Head of caudate nucleus (tissue), 42 donors: ENCODE measurements around the gene YPEL1.
A peak's percentile ranks its signal among the peaks of the same experiment; 100 is the strongest.
"Not testable (repeated sequence)": the region's sequence is repeated elsewhere in the genome, so short reads cannot be mapped to it uniquely, and the experiment has no call there.

Experiments
- DNase-seq, 42 donors: peaks; one replicate each; pipeline versions ENCODE4 v3.0.0 to v3.0.0-alpha.2; 2020 to 2021; ENCODE audit warnings: mixed read lengths in 7 of 42
- intact Hi-C: fragments of 100-400 bp; cut with DNase I; formaldehyde crosslinking; loops from one replicate; pipeline ENCODE4 v1.15.0; 2022

Gene YPEL1

DNA sequence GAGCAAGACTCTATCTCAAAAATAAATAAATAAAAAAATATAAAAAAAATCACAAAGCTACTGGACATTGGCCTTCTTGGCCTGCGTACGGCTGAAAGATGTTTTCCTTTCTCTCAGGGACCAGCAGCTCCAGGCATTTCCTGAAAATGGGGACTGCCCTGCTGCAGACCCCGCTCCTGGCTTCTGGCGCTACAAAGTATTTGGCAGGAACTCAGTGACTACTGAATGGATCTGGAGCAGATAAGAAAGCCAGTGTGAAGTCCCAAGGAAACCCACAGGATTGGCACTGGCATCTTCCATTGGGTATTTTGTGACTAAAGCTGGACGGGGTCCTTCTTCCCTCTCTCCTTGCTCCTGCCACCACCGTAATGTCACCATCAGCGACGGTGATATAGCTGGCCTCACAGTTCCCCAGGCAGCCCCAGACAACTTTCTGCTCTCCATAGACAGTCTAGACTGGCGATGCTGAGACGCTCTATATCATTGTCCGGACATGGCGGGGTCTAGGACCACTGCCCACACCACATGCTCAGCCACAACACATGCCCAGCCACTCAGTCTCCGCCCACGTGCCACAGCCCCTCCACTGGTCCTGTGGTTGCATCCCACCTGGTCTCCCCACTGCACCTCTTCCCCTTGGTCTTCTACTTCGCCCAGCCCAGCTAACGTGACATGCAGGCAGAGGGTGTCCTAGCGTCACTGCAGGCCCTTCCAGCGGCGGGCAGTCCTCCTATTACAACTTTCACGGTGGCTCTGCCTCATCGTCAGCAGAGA is 22.7 kb upstream of the YPEL1 start:
- intact Hi-C loops, result no loop called here
- DNase-seq, result no peak

DNA sequence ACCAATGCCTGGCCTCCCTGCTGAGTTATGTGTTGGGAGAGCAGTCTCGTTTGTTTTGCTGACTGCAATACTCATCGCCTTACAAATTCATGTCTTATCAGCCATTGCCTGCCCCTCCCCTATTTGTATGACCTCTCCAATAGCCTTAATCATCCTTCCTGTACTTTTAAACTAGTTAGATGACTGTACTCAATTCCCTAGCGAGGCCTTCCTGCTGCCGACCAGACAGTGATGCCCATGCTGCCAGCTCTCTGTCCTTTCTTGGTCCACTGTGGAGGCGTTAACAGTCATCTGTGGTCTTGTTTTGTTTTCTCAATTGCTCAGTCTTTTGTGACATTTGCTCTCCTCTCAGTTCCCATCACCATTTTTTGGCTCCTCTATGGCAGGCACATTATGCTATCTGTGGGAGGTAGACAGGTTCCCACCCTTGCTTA is 20.3 kb upstream of the YPEL1 start:
- intact Hi-C loops, result no loop called here
- DNase-seq, result peak in 3 of 42 donors; percentile 39 to 57 (median 56)

DNA sequence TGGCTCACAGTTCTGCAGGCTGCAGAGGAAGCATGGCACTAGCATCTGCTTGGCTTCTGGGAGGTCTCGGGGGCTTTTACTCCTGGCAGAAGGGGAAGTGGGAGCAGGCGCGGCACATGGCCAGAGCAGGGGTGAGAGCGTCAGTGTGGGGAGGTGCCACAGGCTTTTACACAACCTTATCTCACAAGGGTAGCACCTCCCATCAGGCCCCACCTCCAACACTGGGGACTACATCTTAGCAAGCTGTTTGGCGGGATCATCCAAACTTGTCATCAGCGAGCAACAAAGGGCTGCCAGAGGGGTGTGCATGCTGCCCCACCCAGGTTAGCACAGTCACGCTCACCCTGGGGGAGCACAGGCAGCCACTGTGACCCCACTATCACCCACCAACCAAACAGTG is 18.9 kb upstream of the YPEL1 start:
- peak in 41 of 42 donors; percentile 34 to 88 (median 60) for DNase-seq
- intact Hi-C loops, result no loop called here

DNA sequence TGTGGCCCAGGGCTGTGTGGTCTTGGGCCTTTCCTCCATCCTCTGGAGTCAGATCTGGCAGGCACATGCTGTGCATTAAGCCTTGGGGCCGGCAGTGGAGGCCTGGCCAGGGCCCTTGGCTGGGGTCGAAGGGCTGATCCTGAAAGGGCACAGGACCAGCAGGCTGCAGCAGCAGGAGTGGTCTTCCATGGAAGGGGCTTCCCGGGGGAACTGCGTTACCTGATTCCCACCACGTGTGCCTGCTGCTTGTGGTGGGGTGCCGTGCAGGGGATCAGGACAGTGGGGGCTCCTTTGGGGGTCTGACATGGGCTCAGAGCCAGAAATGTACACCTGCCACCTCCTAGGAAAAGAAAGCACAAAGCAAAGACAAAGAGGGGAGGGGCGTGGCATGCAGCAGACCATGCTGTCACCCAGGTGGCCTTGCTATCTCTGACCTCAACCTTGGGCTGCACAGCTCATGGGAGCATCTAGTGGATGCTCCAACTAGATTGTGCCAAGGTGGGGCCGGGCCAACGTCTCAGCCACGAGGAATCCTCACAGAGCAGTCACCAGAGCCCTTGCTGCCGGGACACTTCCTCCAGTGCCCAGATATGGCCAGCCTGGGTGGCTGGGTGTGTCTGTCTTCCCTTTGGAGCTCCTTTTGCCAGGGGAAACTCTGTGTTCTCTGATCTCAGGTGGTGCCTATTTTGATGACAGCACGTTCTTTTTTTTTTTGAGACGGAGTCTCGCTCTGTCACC is 17.9 kb upstream of the YPEL1 start:
- peak in 19 of 42 donors; percentile 13 to 72 (median 46) for DNase-seq
- intact Hi-C loops, result no loop called here

DNA sequence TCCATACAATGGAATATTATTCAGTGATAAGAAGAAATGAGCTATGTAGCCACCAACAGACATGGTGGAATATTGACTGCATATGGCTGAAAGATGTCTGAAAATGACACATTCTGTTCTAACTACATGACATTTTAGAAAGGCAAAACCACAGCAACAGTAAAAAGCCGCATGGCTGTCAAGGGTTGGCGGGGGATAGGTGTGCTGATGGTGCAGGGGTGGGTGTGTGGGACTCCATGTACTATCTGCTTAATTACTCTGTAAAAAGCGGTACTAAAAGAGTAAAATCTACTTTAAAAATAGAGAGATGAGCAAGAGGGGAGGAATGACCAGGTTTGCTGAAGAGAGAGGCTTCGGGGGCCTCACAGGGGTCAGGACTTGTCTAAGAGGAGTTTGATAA is 16.7 kb upstream of the YPEL1 start:
- intact Hi-C loops, result no loop called here
- DNase-seq, result peak in 39 of 42 donors; percentile 29 to 88 (median 67)

DNA sequence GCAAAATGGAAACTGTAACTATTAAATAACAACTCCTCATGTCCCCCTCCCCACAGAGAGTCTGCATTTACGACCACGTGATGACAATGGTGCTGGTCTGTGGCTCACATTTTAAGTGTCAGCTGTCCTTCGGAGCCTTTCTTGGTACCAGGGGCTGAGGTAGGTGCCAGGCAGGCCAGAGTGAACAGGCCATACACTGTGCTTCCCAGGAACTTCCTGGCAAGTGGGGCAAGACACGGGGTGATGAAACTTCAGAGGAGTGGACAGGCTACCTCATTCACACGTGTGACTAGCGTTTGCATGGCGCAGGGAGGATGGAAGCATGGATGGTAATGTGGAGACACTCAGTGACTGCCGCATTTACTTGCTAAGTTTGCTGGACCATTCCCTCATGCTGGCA is 10.4 kb upstream of the YPEL1 start:
- intact Hi-C loops, result no loop called here
- DNase-seq, result no peak

DNA sequence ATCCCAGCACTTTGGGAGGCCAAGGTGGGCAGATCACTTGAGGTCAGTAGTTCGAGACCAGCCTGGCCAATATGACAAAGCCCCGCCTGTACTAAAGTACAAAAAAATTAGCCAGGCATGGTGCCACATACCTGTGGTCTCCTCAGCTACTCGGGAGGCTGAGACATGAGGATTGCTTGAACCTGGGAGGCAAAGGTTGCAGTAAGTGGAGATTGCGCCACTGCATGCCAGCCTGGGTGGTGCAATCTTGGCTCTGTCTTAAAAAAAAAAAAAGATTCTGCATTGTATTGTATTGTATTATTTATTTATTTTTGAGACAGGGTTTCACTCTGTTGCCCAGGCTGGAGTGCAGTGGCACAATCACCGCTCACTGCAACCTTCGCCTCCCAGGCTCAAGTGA is 9.3 kb upstream of the YPEL1 start:
- DNase-seq, intact Hi-C loops: not testable (repeated sequence)

DNA sequence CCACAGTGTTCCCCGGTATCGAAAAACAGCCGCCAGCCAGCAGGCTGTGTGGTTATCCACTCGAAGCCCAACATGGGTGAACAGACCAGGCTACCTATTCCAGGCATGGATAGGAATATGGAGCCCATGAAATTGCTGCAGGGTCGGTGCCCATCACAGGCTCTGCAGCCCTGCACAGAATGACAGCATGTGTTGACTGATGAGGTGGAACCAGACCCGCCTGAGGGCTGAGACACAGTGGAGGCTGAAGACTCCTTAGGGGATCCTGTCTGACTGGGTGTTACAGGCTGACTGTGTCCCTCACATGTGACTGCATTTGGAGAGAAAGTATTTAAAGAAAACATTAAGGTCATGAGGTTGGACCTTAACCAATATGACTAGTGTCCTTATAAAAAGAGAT is 6.2 kb upstream of the YPEL1 start:
- intact Hi-C loops, result no loop called here
- DNase-seq, result no peak

DNA sequence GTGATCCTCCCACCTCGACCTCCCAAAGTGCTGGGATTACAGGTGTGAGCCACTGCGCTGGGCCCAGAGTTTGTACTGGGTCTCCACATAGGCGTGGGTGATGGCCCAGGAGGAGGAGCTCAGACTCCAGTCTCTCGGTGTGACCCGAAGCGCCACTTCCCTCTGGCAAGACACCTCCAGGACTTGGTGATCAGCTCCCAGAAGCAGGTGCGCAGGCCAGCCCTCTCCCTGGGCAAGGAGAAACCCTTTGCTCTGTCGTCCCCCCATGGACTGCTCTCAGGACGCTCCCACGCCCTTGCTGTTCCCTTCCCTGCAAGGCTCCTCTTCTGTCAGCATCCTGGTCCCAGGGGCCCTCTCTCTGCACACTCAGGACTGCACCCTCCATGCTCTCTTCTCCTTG is 5.5 kb upstream of the YPEL1 start:
- intact Hi-C loops, result no loop called here

DNA sequence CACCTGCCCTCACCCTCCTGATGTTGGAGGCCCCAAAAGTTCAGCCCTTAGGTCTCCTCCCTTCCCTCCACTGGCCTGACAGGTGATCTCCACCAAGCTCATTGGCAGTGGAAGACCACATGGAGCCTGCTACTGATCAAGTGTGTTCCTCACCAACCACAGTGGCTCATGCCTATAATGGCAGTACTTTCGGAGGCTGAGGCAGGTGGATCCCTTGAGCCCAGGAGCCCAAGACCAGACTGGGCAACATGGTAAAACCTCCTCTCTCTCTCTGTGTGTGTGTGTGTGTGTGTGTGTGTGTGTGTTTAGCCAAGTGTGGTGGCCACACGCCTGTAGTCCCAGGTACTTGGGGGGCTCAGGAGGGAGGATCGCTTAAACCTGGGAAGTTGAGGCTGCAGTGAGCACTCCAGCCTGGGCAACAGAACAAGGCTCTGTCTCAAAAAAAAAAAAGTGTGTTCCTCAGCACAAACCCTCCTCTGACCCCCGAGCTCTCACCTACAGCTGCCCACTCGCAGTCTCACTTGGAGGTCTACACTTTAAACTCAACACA is 4.3 kb upstream of the YPEL1 start:
- intact Hi-C loops, result loop anchor here (5.0 kb wide), 1 partner anchor 197 kb away; no protein-coding TSS in a partner anchor
- no peak for DNase-seq

More for the DNA sequence above, 5.5 kb upstream of the YPEL1 start:
- no peak for DNase-seq

DNA sequence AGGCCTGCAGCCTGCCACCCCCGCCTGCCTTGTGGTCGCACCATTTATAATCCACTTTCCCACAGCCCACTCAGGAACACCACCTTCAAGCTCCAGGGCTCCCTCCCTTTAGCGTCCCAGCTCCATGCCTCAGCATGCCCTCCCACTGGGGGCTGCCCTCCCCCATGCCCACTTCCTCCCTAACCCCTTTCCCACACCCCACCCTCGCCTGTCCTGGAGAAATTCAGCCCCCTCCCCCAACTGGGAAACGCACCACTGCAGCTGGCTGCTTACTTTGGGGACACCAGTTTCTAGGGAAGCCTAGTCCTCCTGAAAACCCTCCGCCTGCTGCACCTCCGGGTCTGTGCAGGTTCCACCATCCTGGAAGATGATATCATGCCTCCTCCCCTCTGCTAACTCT is 3.4 kb upstream of the YPEL1 start:
- intact Hi-C loops, result loop anchor here (5.0 kb wide), 1 partner anchor 198 kb away; no protein-coding TSS in a partner anchor
- DNase-seq, result no peak

DNA sequence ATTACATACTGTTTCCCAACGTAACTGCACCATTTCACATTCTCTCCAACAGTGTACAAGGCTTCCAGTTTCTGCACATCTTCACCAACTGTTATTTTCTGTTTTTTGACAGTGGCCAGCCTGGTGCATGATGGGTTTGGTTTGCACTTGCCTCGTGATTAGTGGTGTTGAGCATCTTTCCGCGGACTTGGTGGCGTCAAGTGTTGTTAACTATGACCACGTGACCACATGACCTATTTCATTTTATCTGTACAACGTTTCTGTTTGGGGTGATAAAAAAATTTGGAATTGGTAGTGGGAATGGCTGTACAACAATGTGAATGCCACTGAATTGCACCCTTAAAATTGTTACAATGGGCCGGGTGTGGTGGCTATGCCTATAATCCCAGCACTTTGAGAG is 2.5 kb upstream of the YPEL1 start:
- intact Hi-C loops, result loop anchor here (5.0 kb wide), 1 partner anchor 199 kb away; no protein-coding TSS in a partner anchor
- DNase-seq, result no peak

DNA sequence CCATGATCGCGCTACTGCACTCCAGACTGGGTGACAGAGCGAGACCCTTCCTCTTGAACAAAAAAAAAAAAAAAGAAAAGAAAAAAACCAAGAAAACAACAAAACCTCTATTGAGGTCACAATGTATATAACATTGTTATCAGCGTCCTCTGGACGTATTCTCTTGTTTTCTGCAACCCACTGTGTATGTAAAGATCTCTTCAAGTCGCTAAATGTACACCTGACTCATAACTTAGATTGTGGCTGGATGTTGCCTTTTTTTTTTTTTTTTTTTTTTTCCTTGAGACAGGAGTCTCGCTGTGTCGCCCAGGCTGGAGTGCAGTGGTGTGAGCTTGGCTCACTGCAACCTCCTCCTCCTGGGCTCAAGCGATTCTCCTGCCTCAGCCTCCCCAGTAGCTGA is 1.4 kb upstream of the YPEL1 start:
- no peak for DNase-seq
- intact Hi-C loops, result loop anchor here (5.0 kb wide), 1 partner anchor 200 kb away; no protein-coding TSS in a partner anchor

DNA sequence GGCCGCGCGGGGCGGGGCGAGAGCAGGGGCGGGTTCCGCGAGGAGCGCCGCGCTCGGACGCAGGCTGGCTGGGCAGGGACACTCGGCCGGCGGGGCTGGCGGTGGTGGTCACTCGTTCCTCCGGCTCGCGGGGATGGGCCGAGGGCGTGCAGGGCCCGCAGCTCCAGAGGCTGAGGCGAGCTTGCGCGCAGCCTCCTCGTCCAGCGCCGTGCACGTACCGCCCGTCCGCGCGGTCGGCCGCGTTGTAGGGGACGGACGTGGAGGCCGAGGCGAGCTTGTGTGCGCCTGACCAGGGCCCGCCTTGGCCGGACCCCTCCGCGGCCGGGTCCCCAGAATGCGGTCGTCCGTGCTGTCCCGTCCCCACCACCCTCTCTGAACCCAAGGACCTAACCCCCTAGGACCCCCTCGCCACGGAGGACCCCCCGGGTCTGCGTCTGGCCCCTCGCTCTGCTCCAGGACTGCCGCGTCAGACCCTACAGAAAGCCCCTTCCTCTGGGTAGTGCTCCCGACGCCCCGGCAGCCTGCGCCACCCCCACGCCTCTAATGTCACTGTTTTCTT is 569 bp upstream of the YPEL1 start:
- DNase-seq, result peak in 1 of 42 donors; percentile 34
- intact Hi-C loops, result loop anchor here (5.0 kb wide), 1 partner anchor 201 kb away; no protein-coding TSS in a partner anchor

DNA sequence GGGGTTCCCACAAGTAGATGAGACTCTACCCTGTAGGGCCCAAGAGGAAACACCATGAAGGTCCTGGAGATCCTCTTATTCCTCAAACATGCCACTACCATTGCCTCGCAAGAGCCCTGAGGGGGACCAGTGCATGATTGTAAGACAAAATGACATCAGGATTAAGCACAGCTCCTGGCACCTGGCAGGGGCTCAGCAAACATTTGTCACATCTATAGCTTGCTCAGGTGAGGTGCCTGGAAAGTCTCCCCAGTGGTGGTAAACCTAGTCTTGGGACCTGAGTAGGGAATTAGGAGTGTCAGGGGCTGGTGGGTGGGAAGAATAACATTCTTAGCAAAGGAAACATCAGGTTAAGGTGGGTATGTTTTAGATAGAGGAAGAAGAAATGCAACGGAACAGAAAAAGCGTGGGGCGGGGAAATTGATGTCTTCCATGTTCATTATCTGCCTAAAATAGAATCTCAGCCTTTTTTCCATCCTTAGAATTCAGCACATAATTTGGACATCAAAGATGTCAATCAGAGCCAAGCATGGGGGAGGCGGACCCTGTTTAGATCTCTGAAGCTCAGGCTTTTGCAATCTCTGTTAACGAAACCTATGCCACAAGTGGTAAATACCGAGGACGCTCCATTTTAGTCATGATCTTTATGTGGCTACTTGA is 924 bp downstream of the YPEL1 start:
- DNase-seq, result peak in 15 of 42 donors; percentile 14 to 66 (median 48)
- intact Hi-C loops, result loop anchor here (2.0 to 5.0 kb wide), 2 partner anchors 132 to 203 kb away; partner anchors contain the start of gene MAPK1

DNA sequence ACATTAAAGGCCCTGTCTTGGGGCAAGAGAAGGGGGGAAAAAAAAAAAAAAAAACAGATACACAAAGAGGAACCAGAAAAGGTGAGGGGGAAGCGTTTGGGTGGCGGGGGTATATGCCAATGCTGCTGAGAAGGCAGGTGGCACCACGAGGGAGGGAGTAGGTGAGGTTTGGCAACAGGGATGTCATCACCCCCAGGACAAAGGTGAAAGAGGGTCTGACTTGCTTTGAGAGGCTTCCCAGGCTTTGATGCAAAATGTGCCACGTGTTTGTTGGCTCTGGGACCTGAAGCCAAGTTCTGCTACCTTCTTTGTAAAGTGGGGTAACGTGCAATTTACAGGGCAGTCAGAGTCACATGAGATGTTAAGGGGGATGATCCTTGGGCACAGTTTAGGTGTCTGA is 4.1 kb downstream of the YPEL1 start:
- no peak for DNase-seq
- intact Hi-C loops, result no loop called here

DNA sequence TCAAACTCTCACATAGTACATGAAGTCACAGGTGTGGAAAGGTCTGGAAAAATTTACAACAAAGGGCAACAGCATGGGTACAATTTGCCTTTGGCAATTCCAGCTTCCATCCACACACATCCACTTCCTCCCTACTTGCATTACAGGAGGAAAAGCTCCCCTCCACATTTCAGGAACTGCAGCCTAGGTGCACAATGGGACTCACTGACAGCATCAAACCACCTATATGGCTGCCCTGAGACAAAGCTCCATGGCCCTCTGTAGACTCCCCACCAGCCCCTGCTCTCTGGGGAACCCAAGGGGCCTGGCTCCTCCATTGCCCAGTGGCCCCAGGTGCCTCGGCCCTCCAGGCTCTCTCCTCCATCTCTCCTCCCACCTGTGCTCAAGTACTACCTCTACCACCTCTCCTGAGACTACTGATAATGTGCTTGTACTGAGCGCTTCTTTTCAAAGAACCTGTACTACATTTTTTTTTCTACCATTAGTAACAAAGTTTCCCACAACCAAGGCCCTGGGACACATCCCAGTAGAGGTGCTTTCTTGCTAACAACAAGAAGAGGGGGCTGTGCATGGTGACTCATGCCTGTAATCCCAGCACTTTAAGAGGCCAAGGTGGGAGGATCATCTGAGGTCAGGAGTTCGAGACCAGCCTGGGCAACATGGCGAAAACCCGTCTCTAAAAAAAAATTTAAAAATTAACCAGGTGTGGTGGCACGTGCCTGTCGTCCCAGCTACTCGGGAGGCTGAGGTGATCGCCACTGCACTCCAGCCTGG is 4.9 kb downstream of the YPEL1 start:
- peak in 6 of 42 donors; percentile 36 to 55 (median 42) for DNase-seq
- intact Hi-C loops, result no loop called here

DNA sequence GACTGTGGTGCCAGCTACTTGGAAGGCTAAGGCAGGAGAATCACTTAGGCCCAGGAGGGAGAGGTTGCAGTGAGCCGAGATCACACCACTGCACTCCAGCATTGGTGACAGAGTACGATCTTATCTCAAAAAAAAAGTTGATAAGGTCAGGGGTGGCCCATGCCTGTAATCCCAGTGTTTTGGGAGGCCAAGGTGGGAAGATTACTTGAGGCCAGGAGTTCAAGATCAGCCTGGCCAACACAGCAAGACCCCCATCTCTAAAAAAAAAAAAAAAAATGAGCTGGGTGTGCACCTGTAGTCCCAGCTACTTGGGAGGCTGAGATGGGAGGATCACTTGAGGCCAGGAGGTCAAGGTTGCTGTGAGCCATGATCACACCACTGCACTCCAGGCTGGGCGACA is 6.4 kb downstream of the YPEL1 start:
- intact Hi-C loops, DNase-seq: not testable (repeated sequence)
